Tibial nerve (tissue), 4 donors: Measurements from ENCODE around the gene OGFRL1. TPM values are rescaled to one million over a fixed set of nuclear protein-coding genes. Genes with fewer than 3 reads are reported as not detected.

Experiments used
- DNase-seq, 2 donors: peaks; one replicate each; pipeline ENCODE4 v3.0.0-alpha.2; 2019; ENCODE audit warnings: low spot score in 2 of 2
- H3K27ac ChIP-seq, 4 donors: fragments of 200-600 bp; sonication (generic) in 3 of 4; one replicate each; pipeline ENCODE4 v1.5.1; 2017 to 2019; ENCODE audit warnings: mild to moderate bottlenecking in 1 of 4
- H3K27me3 ChIP-seq, 2 donors: fragments of 200-600 bp; sonication (generic) in 1 of 2; one replicate each; pipeline versions ENCODE4 v1.5.1 to v1.6.0; 2017 to 2019
- H3K36me3 ChIP-seq, 3 donors: fragments of 200-600 bp; sonication (generic); one replicate each; pipeline ENCODE4 v1.5.1; 2018 to 2019
- H3K4me1 ChIP-seq, 4 donors: fragments of 200-600 bp; sonication (generic) in 3 of 4; one replicate each; pipeline ENCODE4 v1.5.1; 2017 to 2019
- H3K4me3 ChIP-seq, 4 donors: fragments of 200-600 bp; sonication (generic) in 3 of 4; one replicate each; pipeline ENCODE4 v1.5.1; 2017 to 2019; ENCODE audit warnings: mild to moderate bottlenecking in 1 of 4, moderate library complexity in 1 of 4
- H3K9me3 ChIP-seq, 4 donors: fragments of 200-600 bp; sonication (generic) in 3 of 4; one replicate each; pipeline ENCODE4 v1.5.1; 2017 to 2019
- EP300 ChIP-seq, 2 donors: sonication (generic); formaldehyde crosslinking; IDR thresholded peaks; one replicate each; pipeline ENCODE4 v1.6.1; 2017; ENCODE audit warnings: antibody characterized with exemption in 2 of 2, mild to moderate bottlenecking in 1 of 2
- POLR2A ChIP-seq, 2 donors: fragments of 450-650 bp; IDR thresholded peaks; one replicate each; pipeline ENCODE4 v1.6.1; 2017; ENCODE audit warnings: antibody characterized with exemption in 2 of 2, mild to moderate bottlenecking in 2 of 2, moderate library complexity in 2 of 2
- WGBS, 2 donors: methylation state at CpG; one replicate each; pipeline ENCODE4 v1.1.5; 2018; 5-methylcytosine and 5-hydroxymethylcytosine counted together
- total RNA-seq, 4 donors: library from RNA; depleted of rRNA; stranded (reverse); fragments of >200 nt; gene quantifications; one replicate each; pipeline ENCODE4 v1.1.0, GENCODE V29; 2016
- TF ChIP-seq, protein P1 (sequence below), 5 experiments: fragments of 200-600 bp in 3 of 5; fragments of 450-650 bp in 2 of 5; sonication (generic) in 3 of 5; IDR thresholded peaks; one replicate each; pipeline ENCODE4 v1.5.1; 2016 to 2019; ENCODE audit warnings: antibody characterized with exemption in 5 of 5, mild to moderate bottlenecking in 3 of 5, moderate library complexity in 2 of 5

Gene OGFRL1
- total RNA-seq, 4 donors from 2014 or later, result 76.5 to 130 (median 92.2) TPM

DNA sequence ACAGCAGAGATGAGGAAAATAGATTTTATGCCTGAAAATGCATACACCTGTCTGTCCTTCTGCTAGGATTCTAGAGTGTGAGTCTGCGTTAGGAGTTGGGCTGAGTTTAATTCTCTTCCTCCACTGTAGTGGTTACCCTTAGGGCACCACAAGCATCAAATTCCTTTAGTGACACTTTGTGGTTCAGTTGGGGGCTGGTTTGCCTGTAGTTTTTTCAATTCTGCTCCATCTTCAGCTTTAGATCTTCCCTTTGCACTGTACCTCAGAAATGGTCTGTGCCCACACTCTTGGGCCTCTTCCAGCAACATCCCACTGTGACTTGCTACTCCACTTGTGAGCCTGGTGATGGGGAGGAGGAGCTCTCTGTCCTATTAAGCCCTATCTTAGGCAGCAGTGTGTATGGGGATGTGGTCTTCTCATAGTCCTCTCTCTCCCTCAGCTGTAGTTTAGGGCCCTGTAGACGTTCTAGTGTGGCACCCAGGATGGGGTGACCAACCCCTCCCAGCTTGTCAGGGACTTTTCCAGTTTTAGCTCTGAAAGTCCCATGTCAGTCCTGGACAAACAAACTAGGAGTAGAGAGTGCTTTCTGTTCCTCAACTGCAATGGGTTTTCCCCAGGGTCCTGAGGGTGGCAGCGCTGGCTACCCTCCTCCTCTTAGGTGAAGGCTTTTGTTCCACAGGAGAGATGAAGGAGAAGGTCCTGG lies 19.7 kb upstream of the OGFRL1 start:
- Histone ChIP-seq H3K27ac (no peak overlapping the region), H3K9me3 (peaks cover 0 to 7% (median 0%) of the 10 kb centered on the region in 4 donors), H3K4me1 (no peaks in the 10 kb centered on the region), H3K27me3 (no peaks in the 10 kb centered on the region), H3K4me3 (no peak overlapping the region), H3K36me3 (no peaks in the 10 kb centered on the region)
- DNase-seq, result no peak
- 78 to 79% methylated on average over 3 of the region's 3 CpGs for WGBS, 2 donors
- TF ChIP-seq, protein P1, sequence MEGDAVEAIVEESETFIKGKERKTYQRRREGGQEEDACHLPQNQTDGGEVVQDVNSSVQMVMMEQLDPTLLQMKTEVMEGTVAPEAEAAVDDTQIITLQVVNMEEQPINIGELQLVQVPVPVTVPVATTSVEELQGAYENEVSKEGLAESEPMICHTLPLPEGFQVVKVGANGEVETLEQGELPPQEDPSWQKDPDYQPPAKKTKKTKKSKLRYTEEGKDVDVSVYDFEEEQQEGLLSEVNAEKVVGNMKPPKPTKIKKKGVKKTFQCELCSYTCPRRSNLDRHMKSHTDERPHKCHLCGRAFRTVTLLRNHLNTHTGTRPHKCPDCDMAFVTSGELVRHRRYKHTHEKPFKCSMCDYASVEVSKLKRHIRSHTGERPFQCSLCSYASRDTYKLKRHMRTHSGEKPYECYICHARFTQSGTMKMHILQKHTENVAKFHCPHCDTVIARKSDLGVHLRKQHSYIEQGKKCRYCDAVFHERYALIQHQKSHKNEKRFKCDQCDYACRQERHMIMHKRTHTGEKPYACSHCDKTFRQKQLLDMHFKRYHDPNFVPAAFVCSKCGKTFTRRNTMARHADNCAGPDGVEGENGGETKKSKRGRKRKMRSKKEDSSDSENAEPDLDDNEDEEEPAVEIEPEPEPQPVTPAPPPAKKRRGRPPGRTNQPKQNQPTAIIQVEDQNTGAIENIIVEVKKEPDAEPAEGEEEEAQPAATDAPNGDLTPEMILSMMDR (IDR thresholded peaks at IDR 0.05), result no peak
- no peak for TF ChIP-seq POLR2A (IDR thresholded peaks at IDR 0.05)
- TF ChIP-seq EP300 (IDR thresholded peaks at IDR 0.05), result no peak

DNA sequence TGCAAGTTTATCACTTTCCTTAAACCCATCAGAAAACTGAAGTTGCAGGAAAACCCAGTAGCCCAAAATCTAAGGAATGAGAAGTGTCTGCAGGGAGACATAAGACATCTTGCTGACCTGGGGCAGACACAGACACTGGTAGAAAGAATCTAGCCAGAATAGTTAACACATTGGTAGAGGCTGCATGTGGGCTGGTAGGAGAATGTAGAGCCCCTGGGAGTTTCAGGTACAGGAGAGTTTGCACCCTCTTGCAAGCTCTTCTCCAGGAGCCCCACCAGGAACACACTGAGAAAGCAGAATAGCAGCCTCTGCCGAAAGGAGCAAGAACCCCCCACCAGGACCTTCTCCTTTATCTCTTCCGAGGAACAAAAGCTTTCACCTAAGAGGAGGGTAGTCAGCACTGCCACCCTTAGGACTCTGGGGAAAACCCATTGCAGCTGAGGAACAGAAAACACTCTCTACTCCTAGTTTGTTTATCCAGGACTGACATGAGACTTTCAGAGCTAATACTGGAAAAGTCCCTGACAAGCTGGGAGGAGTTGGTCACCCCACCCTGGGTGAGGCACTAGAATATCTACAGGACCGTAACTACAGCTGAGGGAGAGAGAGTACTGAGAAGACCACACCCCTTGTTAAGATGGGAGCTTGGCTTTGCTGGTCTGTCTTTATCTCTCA lies 10.5 kb upstream of the OGFRL1 start:
- Histone ChIP-seq H3K9me3 (no peaks in the 10 kb centered on the region), H3K4me1 (no peaks in the 10 kb centered on the region), H3K4me3 (no peak overlapping the region), H3K36me3 (no peaks in the 10 kb centered on the region), H3K27me3 (no peaks in the 10 kb centered on the region), H3K27ac (no peak overlapping the region)
- DNase-seq, result no peak
- WGBS, 2 donors, result 73 to 77% methylated on average over 3 of the region's 3 CpGs
- TF ChIP-seq EP300 (IDR thresholded peaks at IDR 0.05) (no peak), POLR2A (IDR thresholded peaks at IDR 0.05) (no peak)
- TF ChIP-seq, protein P1 (IDR thresholded peaks at IDR 0.05), result no peak

DNA sequence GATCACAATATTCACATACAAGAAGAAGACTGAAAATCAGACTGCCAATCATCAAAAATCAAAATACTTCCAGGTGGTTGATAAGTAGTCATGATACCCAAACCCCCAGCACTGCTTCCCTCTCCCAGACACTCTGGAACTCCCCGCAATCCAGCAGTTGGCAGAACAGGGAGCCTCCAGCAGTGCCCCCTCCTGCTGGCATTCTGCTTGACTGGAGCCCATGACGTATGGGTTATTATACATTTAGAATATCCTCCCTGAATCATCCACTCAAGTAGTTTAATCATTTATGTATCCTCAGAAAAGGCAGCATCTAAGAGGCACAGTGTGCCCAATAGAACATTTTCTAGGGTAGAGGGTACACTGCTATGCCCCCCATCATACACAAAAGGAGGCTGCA lies 9.3 kb upstream of the OGFRL1 start:
- H3K4me3 ChIP-seq, result no peak overlapping the region
- TF ChIP-seq POLR2A (IDR thresholded peaks at IDR 0.05) (no peak), EP300 (IDR thresholded peaks at IDR 0.05) (no peak)
- TF ChIP-seq, protein P1 (IDR thresholded peaks at IDR 0.05), result no peak
- no peaks in the 10 kb centered on the region for H3K9me3 ChIP-seq
- H3K36me3 ChIP-seq, result no peaks in the 10 kb centered on the region
- WGBS, 2 donors, result 84 to 90% methylated on average over 2 of the region's 2 CpGs
- H3K27ac ChIP-seq, result no peak overlapping the region
- peaks cover 0 to 3% (median 0%) of the 10 kb centered on the region in 4 donors for H3K4me1 ChIP-seq
- DNase-seq, result no peak
- no peaks in the 10 kb centered on the region for H3K27me3 ChIP-seq

DNA sequence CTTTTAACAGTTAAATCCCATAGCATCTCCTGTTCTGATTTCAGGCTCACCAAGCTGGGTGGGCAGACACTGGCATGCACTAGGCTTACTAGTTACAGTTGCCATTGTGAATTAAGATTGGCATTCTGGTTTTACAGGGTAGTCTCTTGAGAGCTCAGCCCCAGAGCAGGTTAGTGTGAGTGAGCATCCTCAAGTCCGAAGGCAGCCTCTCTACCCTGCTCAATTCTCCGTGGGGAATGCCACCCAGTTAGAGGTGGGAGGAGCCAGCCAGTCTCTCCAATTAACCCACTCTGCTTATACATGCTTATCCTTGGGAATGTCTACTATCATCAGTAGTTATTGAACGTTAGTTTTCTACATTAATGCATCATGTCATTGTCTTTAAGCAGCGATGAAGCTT lies 8.9 kb upstream of the OGFRL1 start:
- no peak overlapping the region for H3K27ac ChIP-seq
- no peaks in the 10 kb centered on the region for H3K36me3 ChIP-seq
- peaks cover 0 to 7% (median 2%) of the 10 kb centered on the region in 4 donors for H3K4me1 ChIP-seq
- TF ChIP-seq EP300 (IDR thresholded peaks at IDR 0.05) (no peak), POLR2A (IDR thresholded peaks at IDR 0.05) (no peak)
- TF ChIP-seq, protein P1 (IDR thresholded peaks at IDR 0.05), result no peak
- DNase-seq, result no peak
- H3K9me3 ChIP-seq, result no peaks in the 10 kb centered on the region
- no peaks in the 10 kb centered on the region for H3K27me3 ChIP-seq
- no peak overlapping the region for H3K4me3 ChIP-seq
- WGBS, 2 donors, result 55 to 57% methylated on average over 4 of the region's 4 CpGs

DNA sequence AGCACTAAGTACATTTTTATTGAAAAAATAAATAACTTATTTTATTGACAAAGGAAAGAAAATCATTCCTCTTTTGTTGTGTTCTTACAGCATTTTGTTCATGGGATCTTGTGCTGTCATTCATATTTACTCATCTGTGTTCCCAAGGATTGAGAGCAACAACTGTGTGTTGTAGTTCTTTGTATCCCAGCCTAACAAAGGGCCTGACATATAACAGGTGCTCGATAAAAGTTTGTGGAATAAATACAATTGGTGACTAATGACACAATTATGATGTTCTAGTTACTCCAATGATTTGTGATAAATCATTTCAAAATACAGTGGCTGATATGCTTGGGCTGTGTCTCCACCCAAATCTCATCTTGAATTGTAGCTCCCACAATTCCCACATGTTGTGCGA lies 7.9 kb upstream of the OGFRL1 start:
- TF ChIP-seq, protein P1 (IDR thresholded peaks at IDR 0.05), result no peak
- TF ChIP-seq EP300 (IDR thresholded peaks at IDR 0.05), result no peak
- TF ChIP-seq POLR2A (IDR thresholded peaks at IDR 0.05), result no peak
- 94 to 96% methylated on average over 2 of the region's 2 CpGs for WGBS, 2 donors
- H3K36me3 ChIP-seq, result no peaks in the 10 kb centered on the region
- peaks cover 0 to 16% (median 3%) of the 10 kb centered on the region in 4 donors for H3K4me1 ChIP-seq
- H3K4me3 ChIP-seq, result no peak overlapping the region
- H3K27ac ChIP-seq, result no peak overlapping the region
- no peaks in the 10 kb centered on the region for H3K9me3 ChIP-seq
- H3K27me3 ChIP-seq, result no peaks in the 10 kb centered on the region
- no peak for DNase-seq
